Activated effector memory CD4-positive, alpha-beta T cell treated with anti-CD3 and anti-CD28 coated beads, Interleukin-2, amount 50 U/mL, for 16 hours (primary cell): ENCODE measurements around the gene EZH1.
"Not testable (repeated sequence)": the region's sequence is repeated elsewhere in the genome, so short reads cannot be mapped to it uniquely, and the experiment has no call there.

Source experiments
- DNase-seq: peaks from one replicate; pipeline ENCODE4 v3.0.0-alpha.2; 2020

The EZH1 gene

GRCh38 chr17:42665581-42666001 is 79.2 kb downstream of the EZH1 start:
- DNase-seq = no peak

- no peak for DNase-seq
Observed at GRCh38 chr17:42660692-42661345, 84.0 kb downstream of the EZH1 start.

GRCh38 chr17:42659932-42660274 is 84.9 kb downstream of the EZH1 start:
- not testable (repeated sequence) for DNase-seq

GRCh38 chr17:42659079-42659931 is 85.5 kb downstream of the EZH1 start, which contains the start of gene TUBG2:
Gene TUBG2, plus strand, starts transcription at chr17:42659284. Its CDS starts 220 bp downstream, at chr17:42659504.
- peak; percentile 91 for DNase-seq

GRCh38 chr17:42657824-42658588 is 86.8 kb downstream of the EZH1 start:
- no peak for DNase-seq

- no peak for DNase-seq
Observed at GRCh38 chr17:42655528-42655927, 89.3 kb downstream of the EZH1 start.

GRCh38 chr17:42653179-42654124 is 91.4 kb downstream of the EZH1 start:
- DNase-seq = no peak

- no peak for DNase-seq
Observed at GRCh38 chr17:42651392-42651791, 93.4 kb downstream of the EZH1 start.
